T47D (cell line): ENCODE results near the gene BTF3L4.
A peak's percentile ranks its signal among the peaks of the same experiment; 100 is the strongest.
"Not testable (repeated sequence)": the region's sequence is repeated elsewhere in the genome, so short reads cannot be mapped to it uniquely, and the experiment has no call there.

Source experiments
- DNase-seq, 2 experiments: peaks; one replicate each; pipeline versions ENCODE4 v3.0.0 to v3.0.0-alpha.2; 2011 to 2012; ENCODE audit warnings: low read depth in 1 of 2, low spot score in 1 of 2
- JUND ChIP-seq: IDR thresholded peaks from 2 replicates; pipeline ENCODE4 v1.6.1; 2012; ENCODE audit warnings: low read depth
- in situ Hi-C: cut with HindIII; loops from 2 replicates; pipeline ENCODE4 v1.10.0; 2016; ENCODE audit warnings: low sequenced_read_pairs, low pct_unique_long_range_greater_than_20kb

The BTF3L4 gene

GRCh38 chr1:52056163-52056936, at the start of gene BTF3L4:
TSS of gene BTF3L4 (plus strand) at chr1:52056295. CDS start at chr1:52059848, 3,553 bp downstream.
- in situ Hi-C loops, result no loop called here
- TF ChIP-seq JUND, result no peak
- peak; percentile 80 to 93 for DNase-seq

- no peak for TF ChIP-seq JUND
- DNase-seq, result no peak
- in situ Hi-C loops, result no loop called here
Observed at GRCh38 chr1:52007215-52008002, 48.7 kb upstream of the BTF3L4 start.

GRCh38 chr1:52008071-52008809, 47.9 kb upstream of the BTF3L4 start:
- in situ Hi-C loops, result no loop called here
- TF ChIP-seq JUND, result no peak
- DNase-seq, result no peak

- in situ Hi-C loops, result no loop called here
- TF ChIP-seq JUND, result no peak
- no peak for DNase-seq
Observed at GRCh38 chr1:52022133-52022532, 34.0 kb upstream of the BTF3L4 start.

- TF ChIP-seq JUND, result no peak
- in situ Hi-C loops, result no loop called here
- no peak for DNase-seq
Observed at GRCh38 chr1:52026278-52026677, 29.8 kb upstream of the BTF3L4 start.

- in situ Hi-C loops, result no loop called here
- no peak for TF ChIP-seq JUND
- no peak for DNase-seq
Observed at GRCh38 chr1:52028328-52028727, 27.8 kb upstream of the BTF3L4 start.

GRCh38 chr1:52028839-52029238, 27.3 kb upstream of the BTF3L4 start:
- in situ Hi-C loops, DNase-seq: not testable (repeated sequence)

GRCh38 chr1:52032124-52032784, 23.8 kb upstream of the BTF3L4 start:
- DNase-seq, result no peak
- no peak for TF ChIP-seq JUND
- in situ Hi-C loops, result no loop called here

GRCh38 chr1:52032785-52033131, 23.3 kb upstream of the BTF3L4 start:
- TF ChIP-seq JUND, result no peak
- no peak for DNase-seq
- in situ Hi-C loops, result no loop called here

- in situ Hi-C loops, result no loop called here
- DNase-seq, result peak; percentile 51 to 65
- no peak for TF ChIP-seq JUND
Observed at GRCh38 chr1:52033190-52034049, 22.7 kb upstream of the BTF3L4 start, which contains the start of gene KTI12. TSS of gene KTI12 (minus strand) at chr1:52033810. CDS start at chr1:52033761, 49 bp downstream.

GRCh38 chr1:52034050-52034384, 22.1 kb upstream of the BTF3L4 start:
- in situ Hi-C loops, result no loop called here
- TF ChIP-seq JUND, result no peak

More at GRCh38 chr1:52034050-52034384, 22.1 kb upstream of the BTF3L4 start:
- DNase-seq, result no peak
